ENCODE measurements around the gene TAC4. TPM values are rescaled to one million over a fixed set of nuclear protein-coding genes. Genes with fewer than 3 reads are reported as not detected.

The TAC4 gene
- total and polyA plus RNA-seq, 10 of the 15 experiments (the other 5 are each of a cell fraction or from before 2014, with no cell fraction given) = not detected

- ChIA-PET CTCF (interaction anchor here (1.0 to 1.6 kb wide), 3 partner anchors 18 to 221 kb away, joined by 3 to 6 read pairs (median 5); no protein-coding TSS in a partner anchor), RAD21 (ENCODE audit: unreplicated experiment) (no interaction called here), POLR2A (no interaction called here), SMC1A (ENCODE audit: uncharacterized antibody, unreplicated experiment) (interaction anchor here (1.5 kb wide), 2 partner anchors 130 to 131 kb away, joined by 3 to 8 read pairs; no protein-coding TSS in a partner anchor)
- in situ Hi-C loops (cut with MboI) (no loop called here), intact Hi-C loops (cut with micrococcal nuclease; ENCODE audit: unreplicated experiment) (no loop called here)
- no TSS peak for BruUV-seq (replicated peaks)
- Histone ChIP-seq H3K9me3 (replicated peaks; ENCODE audit: control insufficient read depth, insufficient read depth, low read length) (no peaks in the 10 kb centered on the region), H3K4me1 (ENCODE audit: control insufficient read depth, insufficient read depth, low read length) (no peaks in the 10 kb centered on the region), H3K4me2 (ENCODE audit: control insufficient read depth, insufficient read depth) (no peak overlapping the region), H4K20me1 (ENCODE audit: control insufficient read depth, insufficient read depth) (no peaks in the 10 kb centered on the region), H3K27me3 (replicated peaks in 1 of 2; ENCODE audit: control insufficient read depth in 2 of 2, insufficient read depth in 2 of 2, low read length in 1 of 2) (no peaks in the 10 kb centered on the region), H3K4me3 (no peak overlapping the region), H3K36me3 (ENCODE audit: control insufficient read depth in 2 of 2, insufficient read depth in 2 of 2, low read length in 1 of 2) (no peaks in the 10 kb centered on the region), H2AFZ (ENCODE audit: control insufficient read depth, low read depth, low read length) (no peak overlapping the region), H3K27ac (ENCODE audit: control insufficient read depth, insufficient read depth) (no peak overlapping the region), H3K9ac (ENCODE audit: control insufficient read depth, insufficient read depth, low read length) (no peak overlapping the region), H3K79me2 (ENCODE audit: control insufficient read depth, insufficient read depth, low read length) (no peaks in the 10 kb centered on the region)
- no peak for FAIRE-seq
- DNase-seq (ENCODE audit: low read depth, low spot score) = no peak
- WGBS (ENCODE audit: insufficient coverage, insufficient replicate concordance, low lambda C conversion rate, missing lambda C conversion rate) = 0% methylated on average over 3 of the region's 3 CpGs
- no peak for ATAC-seq
- TF ChIP-seq USF1 (IDR thresholded peaks at IDR 0.05; ENCODE audit: borderline replicate concordance, extremely low read length, insufficient read depth, low read depth, low read length) (no peak), ZNF687 (IDR thresholded peaks at IDR 0.05) (no peak), TCF3 (IDR thresholded peaks at IDR 0.05; ENCODE audit: borderline replicate concordance, insufficient read depth, low read depth, low read length) (no peak), MAX (IDR thresholded peaks at IDR 0.05; ENCODE audit: low read depth, low read length) (no peak), RELA (IDR thresholded peaks at IDR 0.05; ENCODE audit: borderline replicate concordance, partially characterized antibody) (no peak), FOS (IDR thresholded peaks at IDR 0.05; ENCODE audit: borderline replicate concordance, extremely low read depth, insufficient read length) (no peak), ASH2L (IDR thresholded peaks at IDR 0.05; ENCODE audit: borderline replicate concordance, low read depth) (no peak), E2F8 (IDR thresholded peaks at IDR 0.05; ENCODE audit: low read depth, partially characterized antibody) (no peak), HDAC2 (IDR thresholded peaks at IDR 0.05) (no peak), MXI1 (IDR thresholded peaks at IDR 0.05; ENCODE audit: low read depth, low read length) (no peak), CREB1 (IDR thresholded peaks at IDR 0.05; ENCODE audit: low read depth) (no peak), CEBPZ (IDR thresholded peaks at IDR 0.05; ENCODE audit: low read depth, low read length) (no peak)
Measured at GRCh38 chr17:49866882-49867413, 19.1 kb upstream of the TAC4 start.
